IMR-90 (cell line): ENCODE data around the gene PHKB. TPM values are rescaled to one million over a fixed set of nuclear protein-coding genes. Genes with fewer than 3 reads are reported as not detected.

Experiments used
- ATAC-seq: fragments of 200-7000 bp; cut with Tn5 transposase; 2 replicates; pipeline ENCODE4 v1.9.1; 2020; ENCODE audit warnings: low read depth, mild to moderate bottlenecking, moderate library complexity
- BruUV-seq: library from RNA; stranded (reverse); fragments of 400-500 nt; replicated peaks from 2 replicates; lab custom pipeline; 2021; lab: Mats Ljungman, UMichigan
- CTCF ChIA-PET: fragments of 300-600 bp; formaldehyde crosslinking; extraction: SDS; loops from one replicate; lab custom pipeline; 2021; ENCODE audit warnings: antibody characterized with exemption; lab: Yijun Ruan, JAX
- POLR2A ChIA-PET: fragments of 300-600 bp; sonication (Branson Sonifier 250); formaldehyde crosslinking; loops from one replicate; lab custom pipeline; 2022; ENCODE audit warnings: antibody characterized with exemption; ENCODE audit not compliant: unreplicated experiment; lab: Charles Lee
- DNase-seq: peaks from one replicate; pipeline ENCODE4 v3.0.0; 2013
- H2AFZ ChIP-seq: replicated peaks from 2 replicates; pipeline ENCODE3; 2013; ENCODE audit warnings: low read length, mild to moderate bottlenecking; ENCODE audit not compliant: poor library complexity
- H2AK5ac ChIP-seq: 2 replicates; pipeline ENCODE4 v1.6.1; 2013; ENCODE audit warnings: low read depth, low read length, inconsistent platforms
- H2AK9ac ChIP-seq: replicated peaks from 2 replicates; pipeline ENCODE3; 2013; ENCODE audit warnings: mild to moderate bottlenecking, low read depth, low read length, moderate library complexity; ENCODE audit not compliant: poor library complexity
- H2BK120ac ChIP-seq: 2 replicates; pipeline ENCODE4 v1.6.1; 2013; ENCODE audit warnings: low read depth, low read length, inconsistent platforms
- H2BK15ac ChIP-seq: 3 replicates; pipeline ENCODE4 v1.6.1; 2013; ENCODE audit warnings: low read depth, low read length, inconsistent platforms
- H2BK20ac ChIP-seq: 2 replicates; pipeline ENCODE4 v1.6.1; 2013; ENCODE audit warnings: low read depth, mild to moderate bottlenecking, inconsistent platforms, low read length, moderate library complexity
- H2BK5ac ChIP-seq: 2 replicates; pipeline ENCODE4 v1.6.1; 2013; ENCODE audit warnings: mild to moderate bottlenecking, low read depth, low read length, inconsistent platforms; ENCODE audit not compliant: poor library complexity, severe bottlenecking
- H3K14ac ChIP-seq: replicated peaks from 2 replicates; pipeline ENCODE4 v1.6.1; 2013; ENCODE audit warnings: low read depth, low read length, inconsistent platforms
- H3K18ac ChIP-seq: 2 replicates; pipeline ENCODE4 v1.6.1; 2013; ENCODE audit warnings: low read depth, low read length, control low read depth
- H3K23ac ChIP-seq: 2 replicates; pipeline ENCODE4 v1.6.1; 2013; ENCODE audit warnings: low read depth, low read length, inconsistent platforms
- H3K27ac ChIP-seq: 2 replicates; pipeline ENCODE4 v1.5.1; 2013; ENCODE audit warnings: mild to moderate bottlenecking, control low read depth, low read length; ENCODE audit not compliant: insufficient read depth
- H3K27me3 ChIP-seq: 2 replicates; pipeline ENCODE4 v1.6.1; 2013; ENCODE audit warnings: low read length; ENCODE audit not compliant: control insufficient read depth, insufficient read depth
- H3K36me3 ChIP-seq: 2 replicates; pipeline ENCODE4 v1.6.1; 2013; ENCODE audit warnings: low read length, mixed read lengths; ENCODE audit not compliant: control insufficient read depth, insufficient read depth
- H3K4ac ChIP-seq: 2 replicates; pipeline ENCODE4 v1.6.1; 2013; ENCODE audit warnings: low read depth, low read length, inconsistent platforms
- H3K4me1 ChIP-seq: 2 replicates; pipeline ENCODE4 v1.6.1; 2013; ENCODE audit warnings: low read length, mixed read lengths; ENCODE audit not compliant: control insufficient read depth, insufficient read depth
- H3K4me2 ChIP-seq: 2 replicates; pipeline ENCODE4 v1.6.1; 2013; ENCODE audit warnings: low read depth, mild to moderate bottlenecking, control low read depth, low read length, moderate library complexity
- H3K4me3 ChIP-seq: 2 replicates; pipeline ENCODE4 v1.5.1; 2013; ENCODE audit warnings: low read depth, mild to moderate bottlenecking, control low read depth, low read length, moderate library complexity; ENCODE audit not compliant: insufficient read depth
- H3K56ac ChIP-seq: 2 replicates; pipeline ENCODE4 v1.6.1; 2013; ENCODE audit warnings: low read length, inconsistent platforms; ENCODE audit not compliant: insufficient read depth; ENCODE audit errors: extremely low read depth
- H3K79me1 ChIP-seq, 2 experiments: 2 replicates each; pipeline ENCODE4 v1.6.1; 2013; ENCODE audit warnings: low read length in 2 of 2, inconsistent platforms in 1 of 2, low read depth in 1 of 2
- H3K9ac ChIP-seq: 2 replicates; pipeline ENCODE4 v1.6.1; 2013; ENCODE audit warnings: low read depth, low read length, control low read depth
- H3K9me1 ChIP-seq: 2 replicates; pipeline ENCODE4 v1.6.1; 2013; ENCODE audit warnings: low read length, inconsistent platforms; ENCODE audit not compliant: insufficient read depth
- H3K9me3 ChIP-seq: 2 replicates; pipeline ENCODE4 v1.6.1; 2013; ENCODE audit warnings: low read length; ENCODE audit not compliant: control insufficient read depth, insufficient read depth
- H4K20me1 ChIP-seq: 2 replicates; pipeline ENCODE4 v1.6.1; 2013; ENCODE audit warnings: low read length, inconsistent platforms; ENCODE audit not compliant: insufficient read depth
- H4K5ac ChIP-seq: 2 replicates; pipeline ENCODE4 v1.6.1; 2013; ENCODE audit warnings: mild to moderate bottlenecking, low read depth, low read length, control low read depth
- H4K8ac ChIP-seq, 2 experiments: 2 replicates each; pipeline ENCODE4 v1.6.1; 2013; ENCODE audit warnings: low read depth in 2 of 2, low read length in 2 of 2, control low read depth in 1 of 2, inconsistent platforms in 1 of 2
- H4K91ac ChIP-seq: 2 replicates; pipeline ENCODE4 v1.6.1; 2013; ENCODE audit warnings: low read depth, low read length, inconsistent platforms; ENCODE audit not compliant: insufficient read depth
- CTCF ChIP-seq: conservative IDR thresholded peaks from 2 replicates; pipeline ENCODE4 v1.5.1; 2012; ENCODE audit warnings: mild to moderate bottlenecking, low read depth, low read length, improper control_type of control experiment
- WGBS, 2 experiments: methylation state at CpG; one replicate each; pipeline versions ENCODE4 v1.1.5 to v1.1.7; 2013; ENCODE audit warnings: missing lambda C conversion rate in 2 of 2; ENCODE audit not compliant: insufficient read length in 1 of 2; ENCODE audit errors: extremely low coverage in 2 of 2; 5-methylcytosine and 5-hydroxymethylcytosine counted together
- dilution Hi-C: fragments of 300-500 bp; cut with HindIII; formaldehyde crosslinking; loops from one replicate; pipeline ENCODE4 v1.14.3; 2018; ENCODE audit warnings: low sequenced_read_pairs; ENCODE audit not compliant: unreplicated experiment
- in situ Hi-C: fragments of 300-500 bp; cut with MboI; formaldehyde crosslinking; loops from 3 replicates; pipeline ENCODE4 v1.14.3; 2019; ENCODE audit warnings: low sequenced_read_pairs, inconsistent platforms, mixed read lengths
- intact Hi-C: fragments of 100-400 bp; cut with micrococcal nuclease; formaldehyde crosslinking; loops from 2 replicates; pipeline ENCODE4 v1.10.0; 2022
- polyA plus RNA-seq, 3 experiments: library from polyadenylated mRNA; depleted of rRNA; stranded (reverse); fragments of >200 nt; gene quantifications; 2 replicates each; pipeline ENCODE4 v1.2.3, GENCODE V29; 2012; ENCODE audit warnings: low replicate concordance in 1 of 3
- total RNA-seq: library from RNA; depleted of rRNA; stranded (reverse); fragments of >200 nt; gene quantifications from 2 replicates; pipeline ENCODE4 v1.2.3, GENCODE V29; 2012

The PHKB gene
- total and polyA plus RNA-seq, 2 of the 4 experiments (the other 2 are of a cell fraction), result 24.2 to 58.6 TPM

GRCh38 chr16:47695756-47696155 lies 234.6 kb downstream of the PHKB start:
- Histone ChIP-seq H4K91ac (no peak overlapping the region), H2AK5ac (no peak overlapping the region), H3K4me1 (no peaks in the 10 kb centered on the region), H3K14ac (no peak overlapping the region), H4K8ac (no peak overlapping the region), H3K9me1 (no peaks in the 10 kb centered on the region), H4K5ac (no peak overlapping the region), H3K4me3 (no peak overlapping the region), H3K4ac (no peak overlapping the region), H3K18ac (no peak overlapping the region), H3K36me3 (peaks cover 21% of the 10 kb centered on the region), H3K9ac (no peak overlapping the region), H2AK9ac (no peak overlapping the region), H3K9me3 (no peaks in the 10 kb centered on the region), H2BK15ac (no peak overlapping the region), H3K27ac (no peak overlapping the region), H3K4me2 (no peak overlapping the region), H3K23ac (no peak overlapping the region), H2BK120ac (no peak overlapping the region), H3K56ac (no peak overlapping the region), H2BK20ac (no peak overlapping the region), H4K20me1 (no peaks in the 10 kb centered on the region), H2BK5ac (no peak overlapping the region), H3K79me1 (no peaks in the 10 kb centered on the region), H3K27me3 (no peaks in the 10 kb centered on the region), H2AFZ (no peak overlapping the region)
- no peak for DNase-seq
- intact Hi-C loops, result loop anchor here (10.0 kb wide), 1 partner anchor 459 kb away; the partner anchor contains the start of gene ABCC12
- dilution Hi-C loops, result no loop called here
- in situ Hi-C loops, result no loop called here
- no CpG with 5 or more reads among the region's 4 CpGs for WGBS, 2 experiments
- ATAC-seq, result no peak
- BruUV-seq, result no TSS peak
- TF ChIP-seq CTCF, result no peak
- ChIA-PET CTCF (interaction anchor here (1.0 kb wide), 1 partner anchor 12 kb away, joined by 3 read pairs; no protein-coding TSS in a partner anchor), POLR2A (no interaction called here)
